Lower leg skin (tissue), 3 donors: ENCODE data around the gene LMCD1.

Source experiments
- CTCF ChIP-seq, 3 donors: fragments of 450-650 bp; IDR thresholded peaks; one replicate each; pipeline ENCODE4 v1.5.1; 2016; ENCODE audit warnings: antibody characterized with exemption in 3 of 3, mild to moderate bottlenecking in 3 of 3, moderate library complexity in 2 of 3
- POLR2A ChIP-seq, 2 donors: fragments of 450-650 bp; IDR thresholded peaks; one replicate each; pipeline ENCODE4 v1.6.1; 2016 to 2017; ENCODE audit warnings: antibody characterized with exemption in 2 of 2, mild to moderate bottlenecking in 1 of 2, moderate library complexity in 1 of 2

GRCh38 chr3:8494327-8494726, 7.3 kb upstream of the LMCD1 start:
- TF ChIP-seq CTCF (IDR thresholded peaks at IDR 0.05) (no peak), POLR2A (IDR thresholded peaks at IDR 0.05) (no peak)
